NCI-H446 (cell line): ENCODE results near the gene PAPPA2.
A peak's percentile ranks its signal among the peaks of the same experiment; 100 is the strongest.
"Not testable (repeated sequence)": the region's sequence is repeated elsewhere in the genome, so short reads cannot be mapped to it uniquely, and the experiment has no call there.

Source experiments
- DNase-seq, 2 experiments: peaks; one replicate each; lab custom pipeline; 2025; lab: John Stamatoyannopoulos, UW

The PAPPA2 gene

DNA sequence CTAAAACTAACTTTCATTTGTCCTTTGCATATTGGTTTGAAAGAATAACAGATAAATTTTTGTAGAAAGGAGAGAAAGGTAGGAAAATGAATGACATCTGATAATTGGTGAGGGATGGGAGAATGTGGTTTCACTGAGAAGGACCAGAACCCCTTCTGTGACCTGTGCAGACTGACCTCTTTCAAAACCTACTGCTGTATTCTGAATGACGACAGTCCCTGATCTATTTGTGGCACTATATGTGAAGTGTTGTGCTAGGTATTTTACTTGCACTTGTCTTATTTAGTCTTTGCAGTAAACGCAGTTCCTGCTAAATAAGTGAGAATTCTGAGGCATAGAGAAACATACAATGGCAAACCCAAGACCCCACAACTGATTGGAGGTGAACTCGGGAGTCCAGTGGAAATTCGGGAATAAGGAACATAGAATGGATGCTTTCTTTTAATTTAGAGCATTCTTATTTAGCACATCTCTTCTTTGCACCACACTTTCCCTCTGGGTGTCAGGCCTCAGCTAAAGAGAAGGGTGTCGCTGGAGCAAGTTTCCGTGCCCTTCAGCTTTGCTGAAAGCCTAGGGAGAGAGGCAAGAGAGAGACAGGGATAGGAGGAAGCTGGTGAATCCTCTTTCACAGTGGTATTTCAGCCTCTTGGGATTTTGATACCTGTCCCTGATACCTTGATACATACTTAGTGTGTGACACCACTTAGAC lies 230.2 kb downstream of the PAPPA2 start:
- no peak for DNase-seq

DNA sequence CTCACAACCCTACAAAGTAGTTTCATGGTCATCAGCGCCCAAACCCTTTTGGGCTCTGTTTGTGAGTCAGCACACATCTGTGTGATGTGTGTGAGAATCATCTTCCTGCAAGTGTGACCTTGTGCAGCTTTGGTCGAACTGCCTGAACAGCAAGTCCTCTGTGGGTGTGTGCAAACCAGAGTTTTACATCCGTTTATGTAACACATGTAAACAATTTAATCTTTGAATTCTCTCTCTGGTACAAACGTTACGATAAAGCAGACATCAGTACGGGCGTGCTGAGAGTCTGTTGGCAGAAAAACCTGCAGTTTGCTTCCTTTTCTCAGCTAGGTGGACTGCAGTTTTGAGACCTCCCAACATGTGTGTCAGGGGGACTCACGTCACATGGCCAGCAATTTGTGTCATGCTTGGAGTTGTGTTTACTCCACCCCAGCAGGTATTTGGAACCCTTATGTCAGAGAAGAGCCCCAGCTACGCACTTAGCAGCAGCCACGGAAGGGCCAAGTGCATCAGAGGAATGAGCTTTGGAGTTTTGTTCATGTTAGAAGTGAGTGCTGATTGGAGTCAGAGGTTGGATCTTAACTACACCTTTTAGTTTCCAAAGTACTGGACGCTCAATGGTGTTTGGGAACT lies 230.8 kb downstream of the PAPPA2 start:
- no peak for DNase-seq

DNA sequence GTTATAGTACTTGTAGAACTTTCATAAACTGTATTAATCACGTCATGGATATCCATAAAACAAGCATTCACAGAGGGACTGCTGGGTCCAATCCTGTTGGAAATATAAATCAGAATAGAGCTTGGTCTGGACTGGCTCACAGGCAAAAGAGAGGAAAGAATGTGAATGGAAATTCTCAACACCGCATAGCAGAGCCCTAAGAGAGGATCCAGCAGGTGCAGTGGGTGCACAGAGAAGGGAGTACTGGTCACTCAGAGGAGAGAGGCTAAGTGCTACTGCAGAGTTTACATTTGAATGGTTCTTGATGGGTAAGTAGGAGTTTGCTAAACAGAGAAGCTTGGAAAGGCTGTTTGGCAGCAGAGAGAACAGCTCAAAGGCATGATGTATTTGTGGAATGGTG lies 231.7 kb downstream of the PAPPA2 start:
- DNase-seq, result no peak

DNA sequence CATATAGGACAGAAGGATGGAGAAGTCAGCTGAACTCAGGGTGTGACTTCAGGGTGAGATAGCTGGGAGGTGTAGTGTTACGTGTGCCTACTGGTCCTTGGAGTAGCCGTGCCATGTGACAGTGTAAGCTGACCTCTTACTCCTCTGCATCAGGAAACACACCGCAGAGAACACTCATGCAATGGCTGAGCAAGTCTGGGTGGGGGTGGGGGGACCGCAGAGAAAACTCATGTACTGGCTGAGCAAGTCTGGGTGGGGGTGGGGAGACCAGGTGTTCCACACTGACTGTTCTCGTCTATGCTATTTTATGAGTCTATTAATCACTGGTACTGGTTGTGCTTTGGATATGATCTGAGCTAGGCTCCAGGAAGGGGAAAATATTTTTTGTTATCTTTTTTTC lies 233.1 kb downstream of the PAPPA2 start:
- DNase-seq, result no peak

DNA sequence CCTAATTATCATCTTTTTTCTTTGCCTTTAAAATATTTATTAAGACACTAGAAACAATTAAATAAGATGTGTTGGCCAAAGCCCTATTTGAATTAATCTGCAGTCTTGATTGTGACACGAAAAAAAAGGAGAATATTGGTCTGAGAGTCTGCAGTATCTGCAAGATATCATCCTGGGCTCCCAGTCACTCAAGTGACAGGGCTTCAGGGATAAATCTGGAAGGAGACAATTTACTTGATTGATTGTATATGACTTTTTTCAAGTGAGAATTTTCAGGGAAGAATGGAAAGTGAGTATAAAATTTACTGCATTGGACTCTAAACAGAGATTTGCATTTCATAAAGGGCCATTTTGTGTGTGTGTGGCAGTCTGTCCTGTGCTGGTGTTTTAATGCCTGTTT lies 233.7 kb downstream of the PAPPA2 start:
- DNase-seq, result no peak

DNA sequence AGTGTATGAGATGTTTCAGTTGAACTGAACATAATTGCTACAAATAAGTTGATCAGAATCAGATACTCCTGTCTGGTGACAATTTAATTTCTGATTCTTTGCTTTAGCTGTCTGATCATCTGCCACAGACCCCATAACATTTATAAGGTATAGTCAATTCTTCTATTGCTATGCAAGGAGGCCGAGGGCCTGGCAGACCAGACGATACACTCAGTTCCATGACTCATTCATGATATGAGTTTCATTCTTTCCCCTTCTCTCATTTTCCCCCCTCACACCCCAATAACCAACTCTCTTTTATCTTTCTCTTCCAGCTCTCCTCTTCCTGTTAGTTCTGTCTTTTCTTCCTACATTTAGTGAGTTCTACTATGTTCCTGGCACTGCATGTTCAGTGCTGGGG lies 236.8 kb downstream of the PAPPA2 start:
- no peak for DNase-seq

DNA sequence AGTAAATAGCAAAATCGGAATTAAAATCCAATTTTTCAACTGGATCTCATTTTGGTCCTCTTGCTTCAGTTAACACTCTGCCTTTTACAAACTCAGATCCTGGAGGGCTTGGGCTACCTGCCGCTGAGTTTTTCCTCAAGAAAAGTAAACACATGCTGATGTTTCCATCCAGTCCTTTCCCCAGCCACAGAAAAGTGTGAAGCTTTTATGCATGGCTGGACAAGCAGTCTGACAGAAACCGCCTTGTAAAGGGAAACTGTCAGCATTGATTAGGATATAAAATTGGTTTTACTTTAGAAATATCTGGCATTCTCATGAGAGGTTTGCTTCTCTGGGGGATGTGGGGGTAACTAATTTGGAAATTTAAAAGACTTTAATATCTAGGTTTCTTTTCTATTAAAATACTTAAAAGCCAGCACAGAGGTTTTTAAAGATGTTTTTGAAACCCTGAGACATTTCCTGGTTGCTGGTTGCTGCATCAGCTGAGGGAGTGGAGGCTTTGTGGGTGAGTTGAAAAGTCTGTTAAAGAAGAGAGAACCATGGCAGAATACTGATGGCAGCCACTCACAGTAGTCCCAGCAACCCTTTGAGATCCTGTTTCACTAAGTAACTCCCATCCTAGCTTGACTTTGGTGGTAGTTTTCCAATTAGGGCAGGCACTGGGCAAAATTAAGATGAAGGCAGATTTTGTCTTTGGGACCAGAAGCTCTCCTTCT lies 238.3 kb downstream of the PAPPA2 start:
- no peak for DNase-seq

DNA sequence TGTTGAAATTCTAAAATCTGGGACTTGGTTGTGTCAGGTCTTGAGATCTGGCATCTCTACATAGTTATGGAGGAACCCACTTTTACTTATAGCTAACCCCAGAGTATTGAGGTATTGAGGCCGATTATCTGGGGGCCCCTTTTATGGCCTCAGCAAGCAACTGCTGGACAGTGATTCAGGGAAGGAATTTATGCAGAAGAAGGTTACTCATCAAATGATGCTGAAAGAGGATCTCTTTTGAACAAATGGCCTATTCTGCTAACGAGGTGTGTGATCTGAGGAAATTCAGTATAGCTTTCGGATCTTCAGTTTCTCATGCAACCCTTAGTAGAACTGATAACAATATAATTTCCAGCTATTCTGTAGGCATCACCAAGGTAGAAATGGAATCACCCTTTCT lies 239.9 kb downstream of the PAPPA2 start:
- DNase-seq, result no peak

DNA sequence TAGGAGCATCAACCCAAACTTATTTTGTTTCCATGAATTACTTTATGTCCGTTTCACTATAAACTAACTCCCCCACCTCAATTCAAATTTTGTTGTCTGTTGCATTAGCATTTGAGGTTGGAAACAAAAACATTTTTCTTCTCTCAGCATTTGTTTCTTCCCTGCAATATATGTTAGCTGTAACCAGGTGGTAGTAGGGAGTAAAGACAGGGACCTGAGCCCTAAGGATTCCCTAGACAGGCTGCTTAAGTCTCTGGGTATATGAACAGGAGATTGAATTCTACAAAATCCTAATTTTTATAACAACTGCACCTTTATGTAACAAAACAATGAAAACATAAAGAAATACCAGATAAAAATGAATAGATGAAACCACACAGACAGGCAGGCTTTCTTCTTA lies 242.6 kb downstream of the PAPPA2 start:
- DNase-seq, result no peak

DNA sequence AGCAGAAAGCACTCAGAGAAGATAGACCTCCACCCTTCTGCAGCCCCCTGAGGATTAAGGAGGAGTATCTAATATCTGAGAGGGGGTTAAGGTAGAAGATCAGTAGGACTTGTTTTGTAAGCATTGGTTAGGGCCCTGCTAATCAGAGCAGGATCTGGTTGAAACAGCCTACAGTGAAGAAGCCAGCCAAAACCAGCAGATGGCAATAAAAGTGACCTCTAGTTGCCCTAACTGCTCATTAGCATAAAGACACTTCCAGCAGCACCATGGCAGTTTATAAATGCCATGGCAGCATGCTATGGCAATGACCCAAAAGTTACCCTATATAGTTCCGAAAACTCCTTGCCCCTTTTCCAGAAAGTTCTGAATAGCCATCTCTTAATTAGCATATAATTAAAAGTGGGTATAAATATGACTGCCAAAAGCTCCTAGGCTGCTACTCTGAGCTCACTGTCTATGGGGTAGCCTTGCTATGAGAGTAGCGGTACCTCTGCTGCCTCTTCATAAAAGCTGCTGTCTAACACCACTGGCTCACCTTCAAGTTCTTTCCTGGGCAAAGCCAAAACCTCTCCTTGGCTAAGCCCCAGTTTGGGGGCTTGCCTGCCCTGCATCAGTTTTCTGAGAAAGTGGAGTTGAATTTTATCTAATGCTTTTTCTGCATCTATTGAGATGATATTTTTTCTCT lies 254.2 kb downstream of the PAPPA2 start:
- peak; percentile 91 to 98 for DNase-seq

DNA sequence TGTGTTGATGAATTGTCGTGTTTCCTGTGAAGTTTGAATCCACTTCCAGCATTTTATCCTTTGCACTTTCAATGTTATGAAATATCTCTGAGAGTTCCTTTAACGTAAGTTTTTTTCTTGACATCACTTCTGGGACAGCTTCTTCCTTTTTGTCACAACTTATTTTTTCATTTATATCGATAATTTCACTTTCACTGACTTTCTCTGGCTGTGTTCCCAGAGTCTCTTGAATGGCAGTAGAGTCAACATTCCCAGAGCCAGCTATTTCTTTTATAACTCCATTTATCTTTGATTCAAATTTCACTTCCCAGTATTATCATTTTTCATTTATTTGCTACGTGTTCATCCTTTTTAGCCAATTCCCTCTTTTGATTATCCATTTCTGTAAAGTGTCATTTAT lies 256.5 kb downstream of the PAPPA2 start:
- DNase-seq, result peak; percentile 55 to 64

DNA sequence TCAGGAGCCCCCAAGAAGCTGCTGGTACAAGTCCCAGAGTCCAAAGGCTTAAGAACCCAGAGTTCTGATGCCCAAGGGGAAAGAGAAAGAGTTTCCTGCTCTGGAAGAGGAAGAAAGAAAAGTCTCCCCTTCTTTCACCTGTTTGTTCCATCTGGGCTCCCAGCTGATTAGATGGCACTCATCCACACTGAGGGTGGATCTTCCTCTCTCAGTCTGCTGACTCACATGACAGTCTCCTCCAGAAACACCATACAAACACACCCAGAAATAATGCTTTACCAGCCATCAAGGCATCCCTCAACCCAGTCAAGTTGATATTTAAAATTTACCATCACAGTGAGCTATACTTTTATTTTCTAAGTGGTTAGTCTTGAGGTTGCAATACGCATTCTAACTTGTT lies 257.9 kb downstream of the PAPPA2 start:
- peak in 1 of 2 experiments; percentile 62 for DNase-seq

DNA sequence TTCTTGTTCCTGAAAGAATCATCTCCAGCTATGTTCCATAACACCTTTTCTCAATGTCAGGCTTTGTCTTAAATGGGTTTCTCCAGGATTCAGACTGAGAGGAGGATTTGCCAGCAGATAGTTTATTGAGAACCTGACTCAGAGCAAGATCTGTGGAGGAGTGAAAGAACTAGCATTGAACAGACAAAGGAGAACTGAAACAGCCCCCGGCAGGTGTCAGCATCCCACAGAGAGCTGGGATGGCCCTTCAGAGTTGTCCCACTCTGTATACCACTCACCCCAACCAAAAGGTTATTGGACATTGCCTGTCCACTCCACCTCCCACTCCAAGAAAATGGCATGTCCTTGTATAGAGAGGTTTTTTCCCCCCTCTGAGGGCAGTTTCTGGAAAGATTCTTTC lies 270.7 kb downstream of the PAPPA2 start:
- DNase-seq, result no peak

DNA sequence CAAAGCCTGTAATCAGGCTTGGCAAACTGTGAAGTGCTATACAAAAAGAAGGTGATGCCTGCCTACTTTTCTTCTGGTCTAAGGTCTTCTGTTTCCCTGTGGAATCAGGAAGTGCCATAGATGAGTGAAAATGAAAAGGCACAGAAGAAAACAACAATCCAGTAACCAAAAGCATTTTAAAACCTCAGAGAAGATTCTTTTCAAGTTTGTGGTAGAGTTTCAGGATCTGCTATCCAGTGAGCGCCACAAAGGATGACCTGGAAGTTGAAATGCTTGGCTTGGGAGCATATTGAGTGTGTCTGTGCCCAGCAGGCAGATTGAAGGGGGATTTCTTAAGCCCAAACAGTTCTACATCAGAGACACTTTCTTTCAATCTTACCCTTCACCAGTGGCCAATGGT lies 272.2 kb downstream of the PAPPA2 start:
- no peak for DNase-seq

DNA sequence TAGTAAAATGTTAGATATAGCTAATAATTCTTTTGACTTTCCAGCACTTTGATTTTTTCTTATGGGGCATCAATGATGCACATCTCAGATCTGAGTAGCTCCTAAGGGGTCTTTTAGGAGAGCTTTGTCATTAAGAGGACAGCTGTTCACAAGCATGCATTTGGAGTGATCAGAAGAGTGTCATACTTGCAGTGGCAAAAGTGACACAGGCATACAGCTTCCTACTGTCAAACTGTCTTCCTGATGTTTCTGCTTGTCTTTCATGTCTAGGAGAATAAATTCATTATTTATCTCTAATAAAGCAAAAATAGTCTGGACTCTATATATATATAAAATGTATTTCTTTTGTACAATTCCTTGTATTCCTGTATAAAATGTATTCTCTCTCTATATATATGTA lies 273.0 kb downstream of the PAPPA2 start:
- no peak for DNase-seq

DNA sequence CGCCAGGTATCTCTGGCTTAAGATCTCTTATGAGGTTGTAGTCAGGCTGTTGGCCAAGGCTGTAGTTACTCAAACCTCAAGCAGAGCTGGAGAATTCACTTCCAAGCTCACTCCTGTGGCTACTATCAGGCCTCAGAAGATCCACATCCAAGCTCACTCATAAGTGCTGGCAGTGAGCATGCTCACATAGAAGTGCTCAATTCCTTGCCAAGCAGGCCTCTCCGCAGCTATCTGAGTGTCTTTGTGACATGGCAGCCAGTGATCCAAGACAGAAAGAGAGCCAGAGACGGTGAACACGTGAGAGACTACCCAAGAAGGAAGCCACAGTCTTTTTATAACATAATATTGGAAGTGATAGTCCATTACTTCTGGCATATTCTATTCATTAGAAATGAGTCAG lies 278.2 kb downstream of the PAPPA2 start:
- no peak for DNase-seq

DNA sequence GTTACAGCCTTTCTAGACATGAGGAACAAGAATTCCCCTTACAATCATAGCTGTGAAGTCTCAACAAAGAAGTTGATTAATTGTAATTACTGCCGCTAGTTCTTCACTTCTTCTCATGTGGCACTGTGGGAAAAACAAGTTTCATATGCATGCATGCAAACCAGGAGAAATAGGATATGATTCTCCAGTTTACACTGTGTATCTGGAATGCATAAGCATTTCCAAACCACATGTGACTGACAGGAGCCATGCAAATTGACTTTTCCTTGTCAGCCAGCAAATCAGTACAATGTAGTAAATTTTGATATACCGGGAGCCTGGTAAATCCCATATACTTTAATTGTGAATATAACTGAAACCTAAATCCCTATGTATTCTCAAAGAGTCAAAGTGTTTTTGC lies 279.3 kb downstream of the PAPPA2 start:
- DNase-seq, result no peak

DNA sequence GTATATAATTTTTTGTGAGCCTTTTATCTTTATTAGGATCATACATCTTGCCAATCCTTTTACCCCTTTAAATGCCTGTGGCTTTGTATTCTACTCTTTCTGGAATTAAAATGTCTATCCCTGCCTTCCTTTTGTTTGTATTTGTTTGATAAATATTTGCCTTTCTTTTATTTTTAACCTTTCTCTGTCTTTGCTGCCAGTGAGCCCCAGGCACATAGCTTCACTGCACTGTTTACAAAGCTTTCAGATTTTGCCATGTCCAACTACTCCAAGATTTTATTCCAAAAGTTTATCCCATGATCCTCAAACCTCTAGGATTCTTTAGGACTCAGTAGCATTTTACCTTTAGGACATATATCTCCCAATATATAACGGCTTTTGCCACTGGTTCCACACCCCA lies 281.2 kb downstream of the PAPPA2 start:
- DNase-seq, result no peak

DNA sequence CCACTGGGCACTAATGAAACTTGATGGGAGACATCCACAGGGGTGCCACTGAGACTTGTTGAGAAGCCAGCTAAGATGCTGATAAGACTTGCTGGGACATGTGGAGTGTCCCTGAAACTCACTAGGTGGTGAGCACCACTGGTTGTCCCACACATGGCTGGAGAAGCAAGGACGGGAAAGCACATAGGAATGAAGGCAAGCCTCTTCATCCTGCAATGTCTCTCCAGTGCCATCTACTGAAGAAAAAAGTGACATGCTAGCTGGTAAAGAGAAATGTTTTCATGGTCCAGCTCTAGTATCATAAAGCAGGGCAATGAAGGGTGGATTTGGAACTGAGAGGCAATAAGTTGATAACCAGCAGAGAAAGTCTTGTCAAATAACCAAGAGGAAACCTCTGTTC lies 283.0 kb downstream of the PAPPA2 start:
- DNase-seq, result peak in 1 of 2 experiments; percentile 40

DNA sequence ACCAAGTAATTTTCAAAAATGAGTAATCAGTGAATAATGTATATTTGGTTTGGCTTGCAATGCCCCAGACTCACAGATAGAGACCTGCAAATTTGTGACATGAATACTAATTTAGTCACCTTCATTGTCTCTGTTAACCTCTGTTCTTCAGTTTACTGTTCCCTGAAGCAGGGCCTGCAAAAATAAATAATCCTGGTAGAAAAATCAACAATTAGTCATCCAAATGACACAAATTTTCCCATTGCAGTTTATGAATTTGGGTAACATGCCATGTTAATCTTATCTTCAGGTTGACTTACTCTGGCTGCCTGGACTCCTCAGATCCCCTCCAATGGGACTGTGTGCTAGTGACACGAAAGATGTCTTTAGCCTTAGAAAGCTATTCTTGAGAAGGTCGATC lies 289.5 kb downstream of the PAPPA2 start:
- DNase-seq, result no peak

DNA sequence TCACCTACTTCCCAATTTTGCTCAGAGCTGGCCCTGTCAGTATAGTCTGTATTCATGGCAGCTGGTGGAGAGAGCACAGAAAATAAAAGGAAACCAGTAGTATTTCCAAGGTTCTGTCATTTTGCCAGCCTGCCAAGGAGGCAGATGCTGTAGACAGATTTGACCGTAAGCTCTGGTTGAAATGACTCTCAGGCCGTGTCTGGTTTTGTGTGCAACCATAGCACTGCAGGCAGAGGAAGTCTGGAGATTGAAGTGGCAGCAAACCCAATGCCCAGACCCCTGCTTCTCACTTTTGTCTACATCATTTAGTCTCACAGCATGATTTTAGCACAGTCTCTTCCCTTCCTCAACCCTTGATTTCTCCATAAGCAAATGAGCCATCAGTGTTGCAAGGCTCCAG lies 291.7 kb downstream of the PAPPA2 start:
- peak; percentile 88 to 97 for DNase-seq

DNA sequence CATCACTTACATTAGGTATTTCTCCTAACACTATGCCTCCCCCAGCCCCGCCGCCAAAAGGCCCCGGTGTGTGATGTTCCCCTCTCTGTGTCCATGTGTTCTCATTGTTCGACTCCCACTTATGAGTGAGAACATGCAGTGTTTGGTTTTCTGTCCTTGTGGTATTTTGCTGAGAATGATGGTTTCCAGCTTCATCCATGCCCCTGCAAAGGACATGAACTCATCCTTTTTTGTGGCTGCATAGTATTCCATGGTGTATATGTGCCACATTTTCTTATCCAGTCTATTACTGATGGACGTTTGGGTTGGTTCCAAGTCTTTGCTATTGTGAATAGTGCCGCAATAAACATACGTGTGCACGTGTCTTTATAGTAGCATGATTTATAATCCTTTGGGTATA lies 293.8 kb downstream of the PAPPA2 start:
- not testable (repeated sequence) for DNase-seq

DNA sequence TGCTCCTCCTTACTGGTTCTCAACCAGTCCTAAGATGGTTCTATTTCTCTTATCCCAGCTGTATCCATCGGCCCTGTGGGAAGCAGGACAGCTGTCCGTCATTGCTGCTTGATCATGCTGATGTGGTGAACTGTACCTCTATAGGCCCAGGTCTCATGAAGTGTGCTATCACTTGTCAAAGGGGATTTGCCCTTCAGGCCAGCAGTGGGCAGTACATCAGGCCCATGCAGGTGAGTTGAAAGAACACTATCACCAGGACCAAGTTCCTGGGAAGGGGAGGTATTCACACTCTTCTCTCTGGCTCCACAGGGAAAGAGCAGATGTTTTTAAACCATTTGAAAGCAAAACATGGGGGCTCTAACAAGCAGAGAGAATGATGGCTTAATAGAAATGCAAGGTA lies 302.6 kb downstream of the PAPPA2 start:
- DNase-seq, result no peak
